Muscle of leg (tissue), 11 donors: Measurements from ENCODE around the gene GABRP. TPM values are rescaled to one million over a fixed set of nuclear protein-coding genes. Genes with fewer than 3 reads are reported as not detected.

ENCODE experiments used
- DNase-seq: peaks from one replicate; pipeline ENCODE4 v3.0.0; 2013
- H3K27ac ChIP-seq: one replicate; pipeline ENCODE4 v1.5.1; 2013; ENCODE audit warnings: mild to moderate bottlenecking, low read length, control low read depth
- H3K27me3 ChIP-seq: one replicate; pipeline ENCODE4 v1.6.1; 2013; ENCODE audit warnings: low read length; ENCODE audit not compliant: control insufficient read depth, insufficient read depth
- H3K36me3 ChIP-seq: one replicate; pipeline ENCODE4 v1.6.1; 2013; ENCODE audit warnings: low read length; ENCODE audit not compliant: control insufficient read depth, insufficient read depth
- H3K4me1 ChIP-seq: one replicate; pipeline ENCODE4 v1.6.1; 2013; ENCODE audit warnings: low read length; ENCODE audit not compliant: control insufficient read depth, insufficient read depth
- H3K4me3 ChIP-seq: one replicate; pipeline ENCODE4 v1.5.1; 2013; ENCODE audit warnings: low read length, control low read depth
- H3K9me3 ChIP-seq: replicated peaks from 2 replicates; pipeline ENCODE4 v1.6.1; 2013; ENCODE audit warnings: low read depth, low read length; ENCODE audit not compliant: control insufficient read depth
- WGBS: methylation state at CpG from one replicate; pipeline ENCODE4 v1.1.5; 2013; ENCODE audit warnings: missing lambda C conversion rate; ENCODE audit not compliant: insufficient coverage; 5-methylcytosine and 5-hydroxymethylcytosine counted together
- polyA plus RNA-seq, 8 donors: library from polyadenylated mRNA; unstranded; fragments of 120-200 nt; gene quantifications; one replicate each; pipeline versions ENCODE4 v1.2.1 to v1.2.3, GENCODE V29; 2013; ENCODE audit warnings: inconsistent platforms in 1 of 8, low replicate concordance in 1 of 8; ENCODE audit not compliant: insufficient read length in 8 of 8, insufficient read depth in 1 of 8
- total RNA-seq: library from RNA; stranded (reverse); fragments of 120-200 nt; gene quantifications from one replicate; pipeline ENCODE4 v1.2.4, GENCODE V29; 2013

The GABRP gene
- total and polyA plus RNA-seq, 9 donors, result 0.13 to 1.2 (median 0.63) TPM

DNA sequence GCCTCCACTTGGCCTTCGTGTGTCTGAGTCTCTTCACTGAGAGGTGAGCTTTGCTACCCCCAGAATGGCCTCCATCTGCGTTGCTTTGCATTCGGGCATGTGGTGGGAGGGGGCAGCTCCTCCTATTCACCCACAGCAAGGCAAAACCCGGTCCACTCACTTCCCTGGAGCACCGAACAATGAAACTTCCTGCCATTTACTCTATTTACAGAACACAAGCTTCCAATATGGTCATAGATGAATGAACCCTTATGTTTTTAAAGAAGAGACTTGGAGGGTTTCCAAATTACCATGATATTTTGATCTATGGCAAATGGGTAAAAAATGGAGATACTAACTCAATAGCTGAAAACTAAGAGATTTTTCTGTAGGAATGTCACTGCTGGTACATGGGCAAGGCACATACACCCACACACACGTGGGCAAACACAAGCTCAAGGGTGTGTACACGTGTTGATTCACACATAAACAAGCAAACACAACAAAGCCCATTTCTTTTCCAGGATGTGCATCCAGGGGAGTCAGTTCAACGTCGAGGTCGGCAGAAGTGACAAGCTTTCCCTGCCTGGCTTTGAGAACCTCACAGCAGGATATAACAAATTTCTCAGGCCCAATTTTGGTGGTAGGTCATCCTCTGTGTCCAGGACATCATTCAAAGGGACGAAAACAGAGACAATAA is 5.2 kb downstream of the GABRP start:
- H3K9me3 ChIP-seq, result no peaks in the 10 kb centered on the region
- H3K36me3 ChIP-seq, result no peaks in the 10 kb centered on the region
- no peaks in the 10 kb centered on the region for H3K4me1 ChIP-seq
- DNase-seq, result peak; percentile 23
- WGBS, result 62% methylated on average over 7 of the region's 11 CpGs
- no peaks in the 10 kb centered on the region for H3K27me3 ChIP-seq
- H3K4me3 ChIP-seq, result no peak overlapping the region
- H3K27ac ChIP-seq, result no peak overlapping the region

GRCh38 chr5:170791325-170791954 is 7.9 kb downstream of the GABRP start:
- Histone ChIP-seq H3K9me3 (no peaks in the 10 kb centered on the region), H3K27me3 (no peaks in the 10 kb centered on the region), H3K36me3 (no peaks in the 10 kb centered on the region), H3K27ac (no peak overlapping the region), H3K4me3 (no peak overlapping the region), H3K4me1 (no peaks in the 10 kb centered on the region)
- 29% methylated on average over 5 of the region's 7 CpGs for WGBS
- DNase-seq, result peak; percentile 78

DNA sequence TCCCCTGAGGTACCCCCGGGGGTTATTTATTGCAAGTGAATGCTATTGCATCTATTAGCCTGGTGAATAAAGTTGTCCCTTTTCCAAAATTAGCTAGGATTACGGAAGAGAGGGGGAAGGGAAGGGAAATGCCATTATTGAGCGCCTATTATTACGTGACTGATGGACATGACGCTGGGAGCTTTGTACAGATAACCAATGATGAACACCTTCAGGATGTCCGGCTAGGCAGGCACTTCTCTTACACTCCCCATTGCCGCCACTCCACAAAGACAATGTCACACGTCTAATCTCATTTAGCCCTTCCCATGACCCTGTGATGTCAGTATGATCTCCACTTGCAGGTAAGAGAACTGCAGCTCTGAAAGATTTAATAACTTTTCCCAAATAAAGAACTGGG is 9.4 kb downstream of the GABRP start:
- Histone ChIP-seq H3K27ac (no peak overlapping the region), H3K36me3 (no peaks in the 10 kb centered on the region), H3K27me3 (no peaks in the 10 kb centered on the region), H3K4me1 (no peaks in the 10 kb centered on the region), H3K9me3 (no peaks in the 10 kb centered on the region), H3K4me3 (no peak overlapping the region)
- WGBS, result 82% methylated on average over 7 of the region's 8 CpGs
- DNase-seq, result peak; percentile 20

DNA sequence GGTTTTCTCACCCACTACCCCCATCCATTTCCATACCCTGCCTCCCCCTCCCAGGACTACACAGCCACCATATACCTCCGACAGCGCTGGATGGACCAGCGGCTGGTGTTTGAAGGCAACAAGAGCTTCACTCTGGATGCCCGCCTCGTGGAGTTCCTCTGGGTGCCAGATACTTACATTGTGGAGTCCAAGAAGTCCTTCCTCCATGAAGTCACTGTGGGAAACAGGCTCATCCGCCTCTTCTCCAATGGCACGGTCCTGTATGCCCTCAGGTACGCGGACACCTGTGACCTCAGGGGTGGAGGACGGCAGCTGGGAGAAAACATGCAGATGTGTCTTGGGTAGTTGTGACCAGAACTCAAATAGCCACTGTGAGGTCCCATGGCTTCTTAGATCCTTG is 11.6 kb downstream of the GABRP start:
- no peaks in the 10 kb centered on the region for H3K27me3 ChIP-seq
- no peaks in the 10 kb centered on the region for H3K9me3 ChIP-seq
- H3K4me1 ChIP-seq, result no peaks in the 10 kb centered on the region
- no peak overlapping the region for H3K4me3 ChIP-seq
- no peak for DNase-seq
- no peak overlapping the region for H3K27ac ChIP-seq
- WGBS, result 97% methylated on average over 7 of the region's 10 CpGs
- no peaks in the 10 kb centered on the region for H3K36me3 ChIP-seq

DNA sequence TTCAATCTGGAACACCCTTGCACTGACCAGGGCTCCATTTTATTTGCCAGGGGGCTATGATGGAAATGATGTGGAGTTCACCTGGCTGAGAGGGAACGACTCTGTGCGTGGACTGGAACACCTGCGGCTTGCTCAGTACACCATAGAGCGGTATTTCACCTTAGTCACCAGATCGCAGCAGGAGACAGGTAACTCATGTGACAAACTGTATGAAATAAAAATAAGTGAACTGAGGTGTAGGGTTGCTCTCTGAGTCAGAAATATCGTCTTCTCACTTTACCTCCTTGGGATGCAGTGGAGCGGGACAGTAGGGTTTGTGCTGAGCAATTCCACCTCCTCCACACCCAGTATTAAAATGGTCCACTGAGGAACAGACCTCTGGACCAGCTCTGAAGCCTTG is 22.1 kb downstream of the GABRP start:
- Histone ChIP-seq H3K4me1 (no peaks in the 10 kb centered on the region), H3K4me3 (no peak overlapping the region), H3K36me3 (no peaks in the 10 kb centered on the region), H3K27ac (no peak overlapping the region), H3K9me3 (no peaks in the 10 kb centered on the region), H3K27me3 (no peaks in the 10 kb centered on the region)
- WGBS, result 95% methylated on average over 4 of the region's 7 CpGs
- no peak for DNase-seq

DNA sequence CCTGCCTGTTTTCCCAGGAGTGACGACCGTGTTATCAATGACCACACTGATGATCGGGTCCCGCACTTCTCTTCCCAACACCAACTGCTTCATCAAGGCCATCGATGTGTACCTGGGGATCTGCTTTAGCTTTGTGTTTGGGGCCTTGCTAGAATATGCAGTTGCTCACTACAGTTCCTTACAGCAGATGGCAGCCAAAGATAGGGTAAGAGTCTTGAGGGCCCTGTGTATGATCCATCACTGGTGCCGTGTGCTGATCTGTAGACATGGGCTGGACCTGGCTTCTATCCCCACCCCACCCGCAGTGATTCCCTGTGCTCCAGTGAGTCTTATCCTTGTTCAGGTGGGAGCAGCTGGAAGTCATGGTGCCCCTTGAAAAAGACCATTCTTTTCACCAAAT is 26.0 kb downstream of the GABRP start:
- H3K4me1 ChIP-seq, result no peaks in the 10 kb centered on the region
- DNase-seq, result peak; percentile 46
- no peaks in the 10 kb centered on the region for H3K9me3 ChIP-seq
- no peaks in the 10 kb centered on the region for H3K36me3 ChIP-seq
- H3K27ac ChIP-seq, result no peak overlapping the region
- H3K4me3 ChIP-seq, result no peak overlapping the region
- no peaks in the 10 kb centered on the region for H3K27me3 ChIP-seq
- WGBS, result 0% methylated on average over 1 of the region's 7 CpGs

- H3K4me1 ChIP-seq, result no peaks in the 10 kb centered on the region
- no CpG with 5 or more reads among the region's 4 CpGs for WGBS
- no peak overlapping the region for H3K4me3 ChIP-seq
- no peaks in the 10 kb centered on the region for H3K36me3 ChIP-seq
- no peak for DNase-seq
- H3K27me3 ChIP-seq, result no peaks in the 10 kb centered on the region
- H3K9me3 ChIP-seq, result no peaks in the 10 kb centered on the region
- H3K27ac ChIP-seq, result no peak overlapping the region
Measured at GRCh38 chr5:170811719-170812118, 28.2 kb downstream of the GABRP start.

GRCh38 chr5:170813231-170813630 is 29.7 kb downstream of the GABRP start:
- no peak overlapping the region for H3K4me3 ChIP-seq
- no peaks in the 10 kb centered on the region for H3K36me3 ChIP-seq
- no peaks in the 10 kb centered on the region for H3K27me3 ChIP-seq
- no peak for DNase-seq
- 70% methylated on average over 3 of the region's 5 CpGs for WGBS
- no peaks in the 10 kb centered on the region for H3K4me1 ChIP-seq
- no peaks in the 10 kb centered on the region for H3K9me3 ChIP-seq
- H3K27ac ChIP-seq, result no peak overlapping the region

DNA sequence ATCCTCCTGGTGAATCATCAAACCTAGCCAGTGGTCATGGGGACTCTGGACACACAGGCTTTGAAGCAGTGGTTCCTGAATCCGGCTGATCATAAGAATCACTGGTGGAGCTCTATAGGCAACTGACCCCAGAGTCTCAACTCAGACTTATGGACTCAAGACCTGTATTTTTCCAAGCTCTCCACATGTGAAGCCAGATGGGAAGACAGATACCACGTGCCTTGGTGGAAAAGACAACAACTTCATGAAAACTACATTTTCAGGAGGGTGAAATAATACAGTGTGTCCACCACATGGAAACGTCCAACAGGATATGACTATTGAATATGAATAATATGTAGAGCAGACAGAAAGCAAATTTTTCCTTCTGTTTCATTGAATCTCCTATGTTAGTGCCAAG is 33.7 kb downstream of the GABRP start:
- Histone ChIP-seq H3K27ac (no peak overlapping the region), H3K27me3 (no peaks in the 10 kb centered on the region), H3K4me1 (no peaks in the 10 kb centered on the region), H3K9me3 (no peaks in the 10 kb centered on the region), H3K36me3 (no peaks in the 10 kb centered on the region), H3K4me3 (no peak overlapping the region)
- WGBS, result no CpG with 5 or more reads among the region's 3 CpGs
- no peak for DNase-seq

DNA sequence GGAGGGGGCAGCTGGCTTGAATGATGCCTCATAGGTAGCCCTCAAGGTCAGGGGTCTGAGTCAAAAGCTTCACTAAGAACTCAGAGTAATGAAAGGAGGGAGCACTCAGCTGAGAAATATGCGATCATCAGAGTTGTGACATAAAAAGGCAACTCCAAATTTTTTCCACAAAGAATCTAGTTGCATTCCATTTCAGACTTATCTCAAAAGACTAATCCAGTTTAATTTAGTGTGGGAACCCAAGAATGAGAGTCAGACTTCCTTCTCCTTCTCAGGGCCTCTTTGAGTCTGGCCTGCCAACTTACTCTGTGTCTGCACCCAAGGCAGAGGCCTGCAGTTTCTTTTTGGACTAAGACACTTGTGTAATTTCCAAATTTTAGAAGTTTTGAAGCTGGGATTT is 34.7 kb downstream of the GABRP start:
- no peak overlapping the region for H3K4me3 ChIP-seq
- no peaks in the 10 kb centered on the region for H3K36me3 ChIP-seq
- no peak overlapping the region for H3K27ac ChIP-seq
- DNase-seq, result peak; percentile 53
- WGBS, result no CpG with 5 or more reads among the region's 1 CpG
- no peaks in the 10 kb centered on the region for H3K4me1 ChIP-seq
- H3K27me3 ChIP-seq, result no peaks in the 10 kb centered on the region
- no peaks in the 10 kb centered on the region for H3K9me3 ChIP-seq

DNA sequence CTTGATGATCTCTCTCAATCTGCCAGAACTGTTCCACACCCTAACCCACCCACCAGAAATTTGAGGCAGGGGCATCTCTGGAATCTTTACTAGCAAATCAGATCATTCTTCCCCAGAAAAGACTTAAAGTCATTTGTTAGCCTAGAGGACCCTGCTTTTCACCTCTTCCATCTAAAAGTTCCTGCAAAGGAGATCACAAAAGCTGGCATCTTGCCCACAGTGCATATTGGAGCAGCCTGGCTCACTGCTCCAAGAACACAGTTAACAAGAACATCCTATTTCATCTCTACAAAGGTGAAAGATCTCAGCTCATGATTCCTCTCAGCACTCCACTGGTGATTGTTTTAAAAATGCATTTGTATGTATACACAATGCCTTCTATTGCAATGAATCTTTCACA is 36.3 kb downstream of the GABRP start:
- Histone ChIP-seq H3K36me3 (no peaks in the 10 kb centered on the region), H3K27ac (no peak overlapping the region), H3K4me3 (no peak overlapping the region), H3K4me1 (no peaks in the 10 kb centered on the region), H3K27me3 (no peaks in the 10 kb centered on the region), H3K9me3 (no peaks in the 10 kb centered on the region)
- DNase-seq, result peak; percentile 11
